Endothelial cell of umbilical vein (primary cell): ENCODE measurements around the gene FAM98C. TPM values are rescaled to one million over a fixed set of nuclear protein-coding genes. Genes with fewer than 3 reads are reported as not detected.
A peak's percentile ranks its signal among the peaks of the same experiment; 100 is the strongest.

Source experiments
- BruUV-seq: library from RNA; stranded (reverse); fragments of 400-500 nt; replicated peaks from 2 replicates; lab custom pipeline; 2021; lab: Mats Ljungman, UMichigan
- CTCF ChIA-PET: fragments of 300-600, 350-600 bp; sonication (Branson Sonifier 250); formaldehyde crosslinking; loops from one replicate; lab custom pipeline; 2021; ENCODE audit warnings: antibody characterized with exemption, inconsistent platforms; lab: Charles Lee
- POLR2A ChIA-PET: fragments of 300-600, 350-600 bp; sonication (Branson Sonifier 250); formaldehyde crosslinking; loops from one replicate; lab custom pipeline; 2021; ENCODE audit warnings: antibody characterized with exemption, inconsistent platforms; lab: Charles Lee
- DNase-seq: peaks from one replicate; pipeline ENCODE4 v3.0.0-alpha.2; 2011; ENCODE audit warnings: low read depth, low spot score
- FAIRE-seq: peaks from 2 replicates; lab custom pipeline; 2011; peaks lifted over from hg19 to GRCh38; lab: Jason Lieb, UNC
- H2AFZ ChIP-seq: 2 replicates; pipeline ENCODE4 v1.6.0; 2012; ENCODE audit warnings: low read depth, low read length, control low read depth, inconsistent platforms
- H3K27ac ChIP-seq: 2 replicates; pipeline ENCODE4 v1.5.1; 2011; ENCODE audit warnings: low read depth, mild to moderate bottlenecking, control low read depth, low read length, moderate library complexity; ENCODE audit not compliant: insufficient read depth
- H3K27me3 ChIP-seq, 2 experiments: 2 replicates each; pipeline versions ENCODE4 v1.6.0 to v1.6.1; 2011; ENCODE audit warnings: low read length in 2 of 2, mixed read lengths in 1 of 2; ENCODE audit not compliant: control insufficient read depth in 2 of 2, insufficient read depth in 2 of 2
- H3K36me3 ChIP-seq, 2 experiments: 2 replicates in 1 of 2; 3 replicates in 1 of 2; pipeline ENCODE4 v1.5.1; 2011; ENCODE audit warnings: low read length in 2 of 2, mild to moderate bottlenecking in 1 of 2, moderate library complexity in 1 of 2; ENCODE audit not compliant: control insufficient read depth in 2 of 2, insufficient read depth in 2 of 2; ENCODE audit errors: extremely low read depth in 1 of 2
- H3K4me1 ChIP-seq: 3 replicates; pipeline ENCODE4 v1.5.1; 2011; ENCODE audit warnings: mild to moderate bottlenecking, low read length; ENCODE audit not compliant: control insufficient read depth, insufficient read depth; ENCODE audit errors: extremely low read depth
- H3K4me2 ChIP-seq: 2 replicates; pipeline ENCODE4 v1.6.1; 2011; ENCODE audit warnings: low read length, control low read depth, mixed read lengths; ENCODE audit not compliant: insufficient read depth
- H3K4me3 ChIP-seq, 3 experiments: fragments of 200-600 bp in 1 of 3; sonication (generic), shearing (Covaris generic) in 1 of 3; replicated peaks in 1 of 3; 2 replicates each; pipeline ENCODE4 v1.5.1; 2011 to 2016; ENCODE audit warnings: control low read depth in 3 of 3, low read length in 3 of 3, mild to moderate bottlenecking in 2 of 3, inconsistent platforms in 1 of 3, low read depth in 1 of 3, moderate library complexity in 1 of 3; ENCODE audit not compliant: insufficient read depth in 1 of 3
- H3K79me2 ChIP-seq: 2 replicates; pipeline ENCODE4 v1.6.0; 2012; ENCODE audit warnings: low read length, inconsistent platforms; ENCODE audit not compliant: control insufficient read depth, insufficient read depth
- H3K9ac ChIP-seq: replicated peaks from 2 replicates; pipeline ENCODE3; 2011; ENCODE audit warnings: low read length, control low read depth; ENCODE audit not compliant: insufficient read depth; ENCODE audit errors: extremely low read depth
- H3K9me1 ChIP-seq: replicated peaks from 3 replicates; pipeline ENCODE4 v1.6.0; 2011; ENCODE audit warnings: mild to moderate bottlenecking, low read length; ENCODE audit not compliant: control insufficient read depth, insufficient read depth; ENCODE audit errors: extremely low read depth
- H3K9me3 ChIP-seq: replicated peaks from 2 replicates; pipeline ENCODE4 v1.5.1; 2012; ENCODE audit warnings: low read length, inconsistent platforms; ENCODE audit not compliant: control insufficient read depth, insufficient read depth
- H4K20me1 ChIP-seq: replicated peaks from 2 replicates; pipeline ENCODE3; 2011; ENCODE audit warnings: mild to moderate bottlenecking, low read length; ENCODE audit not compliant: control insufficient read depth, insufficient read depth; ENCODE audit errors: extremely low read depth
- CTCF ChIP-seq, 2 donors: IDR thresholded peaks; 1 replicate in 1 of 2; 2 replicates in 1 of 2; pipeline ENCODE4 v1.5.1; 2011; ENCODE audit warnings: low read length in 2 of 2, mild to moderate bottlenecking in 2 of 2, moderate library complexity in 2 of 2, control low read depth in 1 of 2, inconsistent platforms in 1 of 2, low read depth in 1 of 2; ENCODE audit not compliant: insufficient read depth in 1 of 2; ENCODE audit errors: extremely low read depth in 1 of 2
- EZH2 ChIP-seq: IDR thresholded peaks from 2 replicates; pipeline ENCODE4 v1.6.1; 2012; ENCODE audit warnings: borderline replicate concordance, low read depth, mild to moderate bottlenecking, moderate library complexity, low read length, inconsistent platforms; ENCODE audit not compliant: severe bottlenecking
- JUN ChIP-seq: IDR thresholded peaks from 2 replicates; pipeline ENCODE4 v1.6.1; 2011; ENCODE audit warnings: borderline replicate concordance, low read depth; ENCODE audit not compliant: insufficient read length, insufficient read depth
- MAX ChIP-seq: IDR thresholded peaks from 2 replicates; pipeline ENCODE4 v1.6.1; 2011; ENCODE audit not compliant: insufficient read depth, insufficient read length
- MYC ChIP-seq: IDR thresholded peaks from one replicate; pipeline ENCODE4 v1.6.1; 2011; ENCODE audit warnings: mild to moderate bottlenecking, low read depth, low read length
- POLR2A ChIP-seq: IDR thresholded peaks from 2 replicates; pipeline ENCODE4 v1.6.1; 2012; ENCODE audit warnings: low read depth, mild to moderate bottlenecking, control low read depth, low read length
- POLR2AphosphoS5 ChIP-seq: IDR thresholded peaks from 2 replicates; pipeline ENCODE4 v1.6.1; 2012; ENCODE audit warnings: low read depth, mild to moderate bottlenecking, control low read depth, low read length, moderate library complexity; ENCODE audit not compliant: insufficient read depth
- dilution Hi-C: fragments of 300-500 bp; cut with MboI; formaldehyde crosslinking; loops from one replicate; pipeline ENCODE4 v1.15.0; 2019; ENCODE audit warnings: low sequenced_read_pairs; ENCODE audit not compliant: extremely low pct_ligation_motif_present
- intact Hi-C: fragments of 100-400 bp; cut with micrococcal nuclease; formaldehyde crosslinking; loops from one replicate; pipeline ENCODE4 v1.10.0; 2022
- polyA plus RNA-seq, 4 experiments: library from polyadenylated mRNA; depleted of rRNA in 3 of 4; stranded (reverse) in 3 of 4; unstranded in 1 of 4; fragments of >200 nt; gene quantifications; 2 replicates each; pipeline versions ENCODE4 v1.2.1 to v1.2.3, GENCODE V29; 2011 to 2012; ENCODE audit warnings: missing spikeins in 1 of 4
- total RNA-seq: library from RNA; stranded (reverse); gene quantifications from 2 replicates; pipeline ENCODE4 v1.2.3, GENCODE V29; 2021

The FAM98C gene
- total and polyA plus RNA-seq, 2 donors (not counting 3 experiments of a cell fraction or from before 2014, with no cell fraction given): 12.6 to 13.0 TPM

- ChIA-PET CTCF (interaction anchor here (0.9 to 4.7 kb wide), 5 partner anchors 9 to 163 kb away, joined by 3 to 65 read pairs (median 5); partner anchors contain the start of genes CATSPERG and FAM98C), POLR2A (interaction anchor here (2.2 to 3.6 kb wide), 2 partner anchors 13 to 15 kb away, joined by 8 to 39 read pairs; partner anchors contain the start of gene PSMD8)
- Histone ChIP-seq H3K9me3 (no peaks in the 10 kb centered on the region), H3K27ac (peak overlapping the region; percentile 84), H2AFZ (peak overlapping the region; percentile 65), H3K4me2 (peak overlapping the region; percentile 87), H3K9me1 (no peaks in the 10 kb centered on the region), H3K27me3 (no peaks in the 10 kb centered on the region), H3K79me2 (peaks cover 18% of the 10 kb centered on the region), H3K4me3 (peak overlapping the region; percentile 78 to 96 (median 91)), H3K36me3 (peaks cover 0 to 5% of the 10 kb centered on the region in 2 experiments), H4K20me1 (no peaks in the 10 kb centered on the region), H3K4me1 (peaks cover 16% of the 10 kb centered on the region), H3K9ac (peak overlapping the region; percentile 91)
- TSS peak; percentile 92 for BruUV-seq
- TF ChIP-seq JUN: no peak
- TF ChIP-seq MAX: no peak
- peak; percentile 62 for TF ChIP-seq POLR2AphosphoS5
- no peak for TF ChIP-seq MYC
- TF ChIP-seq POLR2A: peak; percentile 76
- no peak for TF ChIP-seq CTCF (IDR thresholded peaks at IDR 0.05; ENCODE audit: extremely low read depth in 1 of 2, insufficient read depth in 1 of 2, low read depth in 1 of 2, low read length in 2 of 2)
- no peak for TF ChIP-seq EZH2
- intact Hi-C loops: loop anchor here (1.0 to 5.0 kb wide), 3 partner anchors 14 to 157 kb away; partner anchors contain the start of gene FAM98C
- dilution Hi-C loops: no loop called here
- peak; percentile 96 for FAIRE-seq
- peak; percentile 71 for DNase-seq
These were observed 13.6 kb upstream of the FAM98C start for GRCh38 chr19:38389101-38389925.
